ENCODE results near the gene CPEB2.

DNA sequence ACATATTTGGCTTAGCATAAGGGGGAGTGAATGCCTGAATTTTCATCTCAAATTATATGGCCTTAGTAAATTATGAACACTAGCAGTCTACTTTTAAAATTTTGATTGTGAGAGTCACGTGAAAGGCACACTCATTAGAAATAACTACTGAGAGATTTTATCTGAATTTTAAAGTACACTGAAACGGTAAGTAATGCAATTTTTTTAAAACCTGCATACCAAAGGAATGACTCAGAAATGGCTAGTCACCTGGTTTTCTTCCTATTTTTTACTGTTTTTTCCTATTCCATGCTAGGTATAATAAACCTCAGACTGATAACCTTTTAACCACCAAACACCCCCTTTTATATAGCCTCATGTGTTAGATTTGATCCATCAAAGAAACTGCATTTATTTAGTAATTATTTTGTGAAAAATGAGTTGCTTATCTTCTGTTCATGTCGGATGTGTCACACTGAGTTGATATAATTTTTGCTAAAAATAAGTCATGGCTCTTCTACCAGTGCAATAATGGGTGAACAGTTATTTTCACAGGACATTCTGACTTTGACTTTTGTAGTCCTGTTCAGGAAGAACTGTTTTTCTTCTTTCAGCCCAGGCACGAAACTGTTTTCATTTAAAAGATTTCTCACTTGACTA, 40.4 kb downstream of the CPEB2 start:
- TF ChIP-seq, protein P1, sequence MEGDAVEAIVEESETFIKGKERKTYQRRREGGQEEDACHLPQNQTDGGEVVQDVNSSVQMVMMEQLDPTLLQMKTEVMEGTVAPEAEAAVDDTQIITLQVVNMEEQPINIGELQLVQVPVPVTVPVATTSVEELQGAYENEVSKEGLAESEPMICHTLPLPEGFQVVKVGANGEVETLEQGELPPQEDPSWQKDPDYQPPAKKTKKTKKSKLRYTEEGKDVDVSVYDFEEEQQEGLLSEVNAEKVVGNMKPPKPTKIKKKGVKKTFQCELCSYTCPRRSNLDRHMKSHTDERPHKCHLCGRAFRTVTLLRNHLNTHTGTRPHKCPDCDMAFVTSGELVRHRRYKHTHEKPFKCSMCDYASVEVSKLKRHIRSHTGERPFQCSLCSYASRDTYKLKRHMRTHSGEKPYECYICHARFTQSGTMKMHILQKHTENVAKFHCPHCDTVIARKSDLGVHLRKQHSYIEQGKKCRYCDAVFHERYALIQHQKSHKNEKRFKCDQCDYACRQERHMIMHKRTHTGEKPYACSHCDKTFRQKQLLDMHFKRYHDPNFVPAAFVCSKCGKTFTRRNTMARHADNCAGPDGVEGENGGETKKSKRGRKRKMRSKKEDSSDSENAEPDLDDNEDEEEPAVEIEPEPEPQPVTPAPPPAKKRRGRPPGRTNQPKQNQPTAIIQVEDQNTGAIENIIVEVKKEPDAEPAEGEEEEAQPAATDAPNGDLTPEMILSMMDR (conservative IDR thresholded peaks at IDR 0.05; ENCODE audit: low read length), result no peak
- TF ChIP-seq EZH2phosphoT487 (IDR thresholded peaks at IDR 0.05; ENCODE audit: borderline replicate concordance, low read depth, low read length), result no peak

Measured in OCI-LY7 (cell line).